Stimulated activated CD8-positive, alpha-beta memory T cell treated with anti-CD3 and anti-CD28 coated beads, Interleukin-15, amount 100 ng/mL, for 24 hours (primary cell): ENCODE measurements around the gene EFCAB13.
"Not testable (repeated sequence)": the region's sequence is repeated elsewhere in the genome, so short reads cannot be mapped to it uniquely, and the experiment has no call there.

ENCODE experiments used
- DNase-seq: peaks from one replicate; pipeline ENCODE4 v3.0.0-alpha.2; 2020; ENCODE audit warnings: low read depth

EFCAB13 gene

DNA sequence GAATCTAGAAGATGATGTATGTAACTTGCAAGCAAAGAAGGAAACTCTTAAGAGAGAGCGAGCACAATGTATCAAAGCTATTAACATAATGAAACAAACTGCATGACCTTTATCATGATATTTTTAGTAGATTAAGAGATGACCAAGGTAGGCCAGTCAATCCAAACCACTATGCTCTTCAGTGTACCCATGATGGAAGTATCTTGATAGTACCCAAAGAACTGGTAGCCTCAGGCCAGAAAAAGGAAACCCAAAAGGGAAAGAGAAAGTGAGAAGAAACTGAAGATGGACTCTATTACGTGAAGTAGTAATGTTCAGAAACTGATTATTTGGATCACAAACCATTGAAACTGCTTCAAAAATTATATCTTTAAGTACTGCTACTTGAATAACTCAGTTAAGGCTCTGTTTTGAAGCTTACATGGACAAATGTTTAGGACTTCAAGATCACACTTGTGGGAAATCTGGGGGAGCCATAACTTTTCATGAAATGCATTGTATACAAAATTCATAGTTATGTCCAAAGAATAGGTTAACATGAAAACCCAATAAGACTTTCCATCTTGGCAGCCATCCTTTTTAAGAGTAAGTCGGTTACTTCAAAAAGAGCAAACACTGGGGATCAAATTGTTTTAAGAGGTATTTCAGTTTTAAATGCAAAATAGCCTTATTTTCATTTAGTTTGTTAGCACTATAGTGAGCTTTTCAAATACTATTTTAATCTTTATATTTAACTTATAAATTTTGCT, 102.3 kb downstream of the EFCAB13 start:
- DNase-seq, result not testable (repeated sequence)

GRCh38 chr17:47427985-47428384, 104.2 kb downstream of the EFCAB13 start:
- DNase-seq, result no peak

GRCh38 chr17:47432240-47432639, 108.5 kb downstream of the EFCAB13 start:
- DNase-seq, result not testable (repeated sequence)

GRCh38 chr17:47465165-47465564, 141.4 kb downstream of the EFCAB13 start:
- no peak for DNase-seq

- DNase-seq, result not testable (repeated sequence)
Observed at GRCh38 chr17:47466976-47467375, 143.2 kb downstream of the EFCAB13 start.

DNA sequence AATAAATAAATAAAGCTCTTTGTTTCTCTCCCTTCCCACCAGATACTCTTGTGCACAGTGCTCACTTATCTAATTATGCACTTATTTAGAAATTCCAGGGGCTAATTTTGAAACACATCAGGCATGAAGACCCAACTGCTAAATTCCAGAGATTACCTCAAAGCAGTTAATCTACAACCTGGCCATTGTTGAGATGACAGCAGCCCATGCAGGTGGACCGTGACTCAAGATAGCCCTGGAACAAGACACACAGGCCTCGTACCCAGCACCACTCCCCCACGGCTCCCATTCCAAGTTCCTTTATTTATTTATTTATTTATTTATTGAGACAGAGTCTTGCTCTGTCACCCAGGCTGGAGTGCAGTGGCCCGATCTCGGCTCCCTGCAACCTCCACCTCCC, 147.1 kb downstream of the EFCAB13 start:
- DNase-seq, result no peak

DNA sequence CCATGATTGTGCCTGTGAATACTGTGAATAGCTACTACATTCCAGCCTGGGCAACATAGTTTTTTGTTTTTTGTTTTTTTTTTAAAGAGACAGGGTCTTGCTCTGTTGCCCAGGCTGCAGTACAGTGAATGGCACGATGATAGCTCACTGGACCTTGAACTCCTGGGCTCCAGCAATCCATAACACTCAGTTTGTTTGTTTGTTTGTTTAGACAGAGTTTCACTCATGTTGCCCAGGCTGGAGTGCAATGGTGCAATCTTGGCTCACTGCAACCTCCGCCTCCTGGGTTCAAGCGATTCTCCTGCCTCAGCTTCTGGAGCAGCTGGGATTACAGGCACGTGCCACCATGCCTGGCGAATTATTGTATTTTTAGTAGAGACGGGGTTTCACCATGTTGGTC, 148.3 kb downstream of the EFCAB13 start:
- not testable (repeated sequence) for DNase-seq
